ENCODE data around the gene IGFALS. TPM values are rescaled to one million over a fixed set of nuclear protein-coding genes. Genes with fewer than 3 reads are reported as not detected.
A peak's percentile ranks its signal among the peaks of the same experiment; 100 is the strongest.

Gene IGFALS
- total RNA-seq, 1 donor from 2014 or later = not detected

DNA sequence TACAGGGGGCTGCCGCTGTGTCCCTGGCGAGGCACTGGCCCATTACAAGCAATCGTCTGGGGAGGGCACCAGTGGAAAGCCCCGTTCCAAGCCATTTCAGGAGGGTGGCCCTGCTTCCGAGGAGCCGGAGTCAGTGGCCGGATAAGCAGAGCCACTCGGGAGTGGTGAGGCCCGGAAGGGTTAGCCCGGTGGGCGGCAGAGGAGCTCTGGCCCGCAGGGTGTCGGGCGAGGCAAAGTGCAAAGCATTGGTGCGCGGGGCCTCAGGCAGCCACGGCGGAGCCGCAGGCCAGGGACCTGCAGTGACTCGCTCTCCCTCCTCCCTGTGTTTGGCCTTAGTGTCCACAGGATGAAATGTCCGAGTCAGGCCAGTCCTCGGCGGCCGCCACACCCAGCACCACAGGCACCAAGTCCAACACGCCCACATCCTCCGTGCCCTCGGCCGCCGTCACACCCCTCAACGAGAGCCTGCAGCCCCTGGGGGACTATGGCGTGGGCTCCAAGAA is 46.8 kb downstream of the IGFALS start:
- no peak for DNase-seq (ENCODE audit: low spot score)

DNA sequence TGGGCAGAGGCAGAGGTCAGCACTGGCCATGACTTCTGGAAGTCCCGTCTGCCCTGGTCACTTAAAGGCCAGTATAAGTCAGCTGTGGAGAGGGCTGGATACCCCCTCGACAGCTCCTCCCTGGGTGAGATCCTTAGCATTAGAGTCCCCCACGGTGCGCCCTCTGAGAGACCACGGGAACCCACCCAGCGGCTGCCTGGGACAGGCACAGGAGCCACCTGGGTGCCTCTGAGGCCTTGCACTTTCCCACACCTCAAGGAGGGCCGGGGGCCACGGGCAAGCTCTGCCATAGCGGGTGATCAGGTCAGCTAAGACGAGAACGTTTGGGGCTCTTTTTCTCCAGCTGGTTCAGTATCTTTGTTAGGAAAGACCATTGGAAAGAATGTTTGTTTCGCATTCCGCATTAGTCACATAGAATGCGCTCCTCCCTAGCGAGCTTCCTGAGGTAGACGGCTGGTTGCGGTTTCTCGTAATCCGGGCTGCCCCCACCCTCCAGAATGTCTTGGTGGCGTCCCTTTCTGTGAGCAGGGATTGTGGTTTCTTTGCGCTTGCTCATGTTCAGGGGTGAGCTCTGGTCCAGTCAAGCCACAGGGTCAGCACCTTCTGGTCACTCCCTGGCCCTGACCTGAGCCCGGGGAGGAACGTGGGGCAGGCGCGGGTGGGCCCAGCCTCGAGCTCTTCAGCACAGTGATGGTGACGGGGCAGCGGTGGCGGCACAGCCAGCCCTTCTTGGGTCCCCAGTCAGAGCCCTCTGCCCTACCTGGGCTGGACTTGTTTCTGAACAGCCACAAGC is 47.4 kb downstream of the IGFALS start:
- no peak overlapping the region for H3K4me3 Mint-ChIP-seq (ENCODE audit: unreplicated experiment)

More for the DNA sequence above, 46.8 kb downstream of the IGFALS start:
- H3K36me3 Mint-ChIP-seq (ENCODE audit: low read depth, unreplicated experiment) = peaks cover 12% of the 10 kb centered on the region
- no peak overlapping the region for H3K27ac Mint-ChIP-seq (ENCODE audit: unreplicated experiment)
- peaks cover 8% of the 10 kb centered on the region for H3K27me3 Mint-ChIP-seq (ENCODE audit: unreplicated experiment)
- peaks cover 2% of the 10 kb centered on the region for H3K4me1 Mint-ChIP-seq (ENCODE audit: unreplicated experiment)
- TF ChIP-seq, protein P1, sequence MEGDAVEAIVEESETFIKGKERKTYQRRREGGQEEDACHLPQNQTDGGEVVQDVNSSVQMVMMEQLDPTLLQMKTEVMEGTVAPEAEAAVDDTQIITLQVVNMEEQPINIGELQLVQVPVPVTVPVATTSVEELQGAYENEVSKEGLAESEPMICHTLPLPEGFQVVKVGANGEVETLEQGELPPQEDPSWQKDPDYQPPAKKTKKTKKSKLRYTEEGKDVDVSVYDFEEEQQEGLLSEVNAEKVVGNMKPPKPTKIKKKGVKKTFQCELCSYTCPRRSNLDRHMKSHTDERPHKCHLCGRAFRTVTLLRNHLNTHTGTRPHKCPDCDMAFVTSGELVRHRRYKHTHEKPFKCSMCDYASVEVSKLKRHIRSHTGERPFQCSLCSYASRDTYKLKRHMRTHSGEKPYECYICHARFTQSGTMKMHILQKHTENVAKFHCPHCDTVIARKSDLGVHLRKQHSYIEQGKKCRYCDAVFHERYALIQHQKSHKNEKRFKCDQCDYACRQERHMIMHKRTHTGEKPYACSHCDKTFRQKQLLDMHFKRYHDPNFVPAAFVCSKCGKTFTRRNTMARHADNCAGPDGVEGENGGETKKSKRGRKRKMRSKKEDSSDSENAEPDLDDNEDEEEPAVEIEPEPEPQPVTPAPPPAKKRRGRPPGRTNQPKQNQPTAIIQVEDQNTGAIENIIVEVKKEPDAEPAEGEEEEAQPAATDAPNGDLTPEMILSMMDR (IDR thresholded peaks at IDR 0.05; ENCODE audit: unreplicated experiment) = no peak
- no peaks in the 10 kb centered on the region for H3K9me3 Mint-ChIP-seq (ENCODE audit: unreplicated experiment)
- H3K4me3 Mint-ChIP-seq (ENCODE audit: unreplicated experiment) = no peak overlapping the region

DNA sequence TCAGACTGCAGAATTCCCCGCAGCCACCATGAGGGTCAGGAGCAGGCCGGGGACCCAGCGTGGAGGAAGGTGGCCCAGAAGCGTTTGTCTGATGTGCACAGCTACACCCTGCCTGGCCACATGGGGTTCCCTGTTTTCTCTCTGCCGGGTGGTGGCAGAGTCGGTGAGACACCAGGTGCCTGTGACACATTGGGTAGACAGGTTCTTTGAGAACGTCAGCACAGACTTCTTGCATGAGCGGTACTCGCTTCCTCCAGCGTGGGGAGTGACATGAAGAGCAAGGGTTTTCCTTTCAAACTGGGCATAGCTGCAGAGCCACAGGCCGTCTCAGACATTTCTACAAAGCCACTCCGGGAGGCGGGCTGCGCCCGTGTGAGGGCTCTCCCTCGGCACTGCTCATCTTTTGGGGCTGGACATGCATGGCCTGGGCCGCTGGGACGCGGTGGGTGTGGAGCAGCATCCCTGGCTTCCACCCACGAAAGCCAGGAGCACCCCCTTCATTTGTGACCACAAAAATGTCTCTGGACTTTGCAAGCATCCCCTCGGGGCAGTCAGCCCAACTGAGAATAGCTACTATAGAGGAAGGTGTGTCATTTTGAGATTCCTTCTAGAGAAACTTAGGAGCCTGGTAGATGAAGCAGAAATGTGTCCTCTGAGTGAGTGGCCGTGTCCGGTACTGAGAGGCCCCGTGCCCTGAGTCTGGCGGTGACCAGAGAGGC is 48.2 kb downstream of the IGFALS start:
- peaks cover 5% of the 10 kb centered on the region for H3K27me3 Mint-ChIP-seq (ENCODE audit: unreplicated experiment)
- no peak for DNase-seq (ENCODE audit: low spot score)
- TF ChIP-seq, protein P1 (IDR thresholded peaks at IDR 0.05; ENCODE audit: unreplicated experiment) = no peak

More for the DNA sequence above, 47.4 kb downstream of the IGFALS start:
- Mint-ChIP-seq H3K27me3 (ENCODE audit: unreplicated experiment) (peaks cover 5% of the 10 kb centered on the region), H3K4me1 (ENCODE audit: unreplicated experiment) (peaks cover 2% of the 10 kb centered on the region), H3K27ac (ENCODE audit: unreplicated experiment) (no peak overlapping the region), H3K36me3 (ENCODE audit: low read depth, unreplicated experiment) (peaks cover 12% of the 10 kb centered on the region), H3K9me3 (ENCODE audit: unreplicated experiment) (no peaks in the 10 kb centered on the region)
- TF ChIP-seq, protein P1 (IDR thresholded peaks at IDR 0.05; ENCODE audit: unreplicated experiment) = no peak
- DNase-seq (ENCODE audit: low spot score) = no peak

DNA sequence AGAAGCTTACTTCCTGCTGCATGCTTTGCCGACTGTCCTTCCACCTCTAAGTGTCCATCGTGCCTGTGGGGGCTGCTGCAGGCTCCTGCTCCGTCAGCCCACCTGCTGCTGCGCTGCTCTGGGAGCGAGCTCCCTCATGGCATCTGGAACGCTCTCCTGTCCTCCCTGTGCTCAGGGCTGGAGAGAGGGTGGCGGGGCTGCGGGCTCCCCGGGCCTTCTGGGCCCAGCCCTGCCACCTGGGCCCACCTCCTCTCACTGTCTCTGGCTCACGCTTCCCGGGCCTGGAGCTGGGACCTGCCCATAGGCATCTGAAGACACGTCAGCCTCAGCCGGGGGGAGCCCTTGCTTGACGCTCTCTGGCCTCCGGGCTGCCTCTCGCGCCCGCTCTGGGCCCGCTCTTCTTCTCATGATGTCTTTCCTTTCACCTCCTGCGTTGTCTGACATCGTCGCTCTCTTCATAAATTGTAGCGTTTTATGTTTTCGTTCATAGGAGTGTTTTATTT is 49.1 kb downstream of the IGFALS start:
- Mint-ChIP-seq H3K27me3 (ENCODE audit: unreplicated experiment) (peaks cover 5% of the 10 kb centered on the region), H3K4me3 (ENCODE audit: unreplicated experiment) (peak overlapping the region; percentile 76), H3K9me3 (ENCODE audit: unreplicated experiment) (no peaks in the 10 kb centered on the region), H3K27ac (ENCODE audit: unreplicated experiment) (peak overlapping the region; percentile 16), H3K4me1 (ENCODE audit: unreplicated experiment) (peaks cover 2% of the 10 kb centered on the region), H3K36me3 (ENCODE audit: low read depth, unreplicated experiment) (peaks cover 9% of the 10 kb centered on the region)
- DNase-seq (ENCODE audit: low spot score) = no peak
- TF ChIP-seq, protein P1 (IDR thresholded peaks at IDR 0.05; ENCODE audit: unreplicated experiment) = no peak

More for the DNA sequence above, 48.2 kb downstream of the IGFALS start:
- Mint-ChIP-seq H3K4me1 (ENCODE audit: unreplicated experiment) (peaks cover 2% of the 10 kb centered on the region), H3K4me3 (ENCODE audit: unreplicated experiment) (no peak overlapping the region), H3K9me3 (ENCODE audit: unreplicated experiment) (no peaks in the 10 kb centered on the region), H3K36me3 (ENCODE audit: low read depth, unreplicated experiment) (peaks cover 12% of the 10 kb centered on the region), H3K27ac (ENCODE audit: unreplicated experiment) (no peak overlapping the region)

All from endothelial cell (in vitro differentiated cells).